ENCODE data around the gene OSER1.

GRCh38 chr20:44219170-44219730 is 8.7 kb upstream of the OSER1 start:
- TF ChIP-seq CTCF (IDR thresholded peaks at IDR 0.05; ENCODE audit: poor library complexity) (no peak), EZH2 (IDR thresholded peaks at IDR 0.05; ENCODE audit: borderline replicate concordance) (no peak), EZH2phosphoT487 (IDR thresholded peaks at IDR 0.05; ENCODE audit: low read depth, severe bottlenecking, unreplicated experiment) (no peak)
